HG03159 (cell line): Measurements from ENCODE around the gene SDHA.
"Not testable (repeated sequence)": the region's sequence is repeated elsewhere in the genome, so short reads cannot be mapped to it uniquely, and the experiment has no call there.

Experiments
- ATAC-seq: cut with Tn5 transposase; IDR thresholded peaks from one replicate; pipeline ENCODE4 v1.9.1; 2021; ENCODE audit warnings: mild to moderate bottlenecking, moderate library complexity; ENCODE audit not compliant: unreplicated experiment

SDHA gene

GRCh38 chr5:196350-196749 lies 21.8 kb upstream of the SDHA start:
- ATAC-seq: no peak

DNA sequence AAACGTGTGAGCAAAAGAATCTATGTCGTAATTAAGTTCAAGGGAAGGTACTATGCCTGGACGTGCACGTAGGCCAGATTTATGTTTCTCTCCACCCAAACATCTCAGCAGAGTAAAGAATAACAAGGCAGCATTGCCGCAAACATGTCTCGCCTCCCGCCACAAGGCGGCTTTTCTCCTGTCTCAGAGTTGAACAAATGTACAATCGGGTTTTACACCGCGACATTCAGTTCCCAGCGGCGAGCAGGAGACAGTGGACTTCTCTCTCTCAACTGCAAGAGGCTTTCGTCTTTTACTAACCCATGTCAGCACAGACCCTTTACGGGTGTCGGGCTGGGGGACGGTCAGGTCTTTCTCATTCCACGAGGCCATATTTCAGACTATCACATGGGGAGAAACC lies 21.1 kb upstream of the SDHA start:
- not testable (repeated sequence) for ATAC-seq

DNA sequence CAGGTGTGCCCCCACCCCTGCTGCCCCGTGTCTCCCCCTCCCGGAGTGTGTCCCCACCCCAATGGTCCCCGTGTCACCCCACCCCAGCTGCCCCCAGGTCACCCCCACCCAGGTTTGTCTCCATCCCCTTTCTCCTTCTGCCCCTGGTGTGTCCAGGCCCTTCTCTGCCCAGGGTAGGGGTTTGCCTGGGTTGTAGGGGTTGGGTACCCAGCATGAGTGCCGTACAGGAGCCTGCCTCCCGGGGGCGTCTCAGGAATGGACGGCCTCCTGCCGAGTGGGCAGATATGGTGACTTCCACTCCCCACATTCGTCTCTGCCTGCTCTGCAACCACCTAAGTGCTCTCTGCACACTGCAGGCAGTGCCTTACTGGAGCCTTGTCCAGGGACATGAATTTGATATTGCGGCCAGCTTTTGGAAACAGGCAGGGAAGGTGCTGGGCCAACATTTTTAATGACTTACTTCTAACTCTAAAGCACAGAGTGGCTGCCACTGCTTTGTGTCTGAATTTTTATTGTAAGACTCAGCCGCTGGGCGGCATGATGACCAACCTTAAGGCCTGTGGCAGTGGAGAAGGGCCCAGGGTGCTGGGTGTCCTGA lies 20.1 kb upstream of the SDHA start:
- no peak for ATAC-seq

DNA sequence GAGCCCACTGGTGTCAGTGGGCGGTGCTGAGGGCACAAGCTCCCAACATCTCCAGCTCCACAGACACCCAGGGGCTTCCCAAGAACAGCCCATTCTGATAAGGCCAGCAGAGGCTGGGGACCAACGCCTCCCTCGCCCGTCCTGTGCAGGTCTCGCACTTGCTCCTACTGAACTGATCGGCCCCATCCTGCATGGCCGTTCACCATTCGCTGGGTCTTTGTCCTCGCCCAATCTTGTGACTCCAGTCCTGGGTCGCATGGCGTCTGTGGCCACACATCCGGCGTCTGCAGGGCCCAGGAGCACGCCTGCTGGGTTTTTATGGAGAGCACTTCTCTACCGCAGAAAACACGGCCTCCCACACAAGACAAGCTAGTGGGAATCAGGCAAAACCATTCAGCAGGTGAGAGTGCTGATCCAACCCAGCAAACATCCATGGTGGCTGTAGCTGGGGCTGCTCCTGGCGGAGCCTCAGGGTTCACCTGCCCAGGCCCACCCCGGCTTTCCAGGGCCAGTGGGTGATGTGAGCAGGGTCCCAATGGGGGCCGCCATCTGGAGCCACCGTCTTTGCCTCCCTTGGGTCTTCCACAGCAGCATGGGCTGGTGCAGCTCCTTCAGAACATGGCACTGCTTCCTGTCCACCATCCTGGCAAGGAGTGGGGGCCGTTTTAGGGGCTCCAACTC lies 19.5 kb upstream of the SDHA start:
- no peak for ATAC-seq

DNA sequence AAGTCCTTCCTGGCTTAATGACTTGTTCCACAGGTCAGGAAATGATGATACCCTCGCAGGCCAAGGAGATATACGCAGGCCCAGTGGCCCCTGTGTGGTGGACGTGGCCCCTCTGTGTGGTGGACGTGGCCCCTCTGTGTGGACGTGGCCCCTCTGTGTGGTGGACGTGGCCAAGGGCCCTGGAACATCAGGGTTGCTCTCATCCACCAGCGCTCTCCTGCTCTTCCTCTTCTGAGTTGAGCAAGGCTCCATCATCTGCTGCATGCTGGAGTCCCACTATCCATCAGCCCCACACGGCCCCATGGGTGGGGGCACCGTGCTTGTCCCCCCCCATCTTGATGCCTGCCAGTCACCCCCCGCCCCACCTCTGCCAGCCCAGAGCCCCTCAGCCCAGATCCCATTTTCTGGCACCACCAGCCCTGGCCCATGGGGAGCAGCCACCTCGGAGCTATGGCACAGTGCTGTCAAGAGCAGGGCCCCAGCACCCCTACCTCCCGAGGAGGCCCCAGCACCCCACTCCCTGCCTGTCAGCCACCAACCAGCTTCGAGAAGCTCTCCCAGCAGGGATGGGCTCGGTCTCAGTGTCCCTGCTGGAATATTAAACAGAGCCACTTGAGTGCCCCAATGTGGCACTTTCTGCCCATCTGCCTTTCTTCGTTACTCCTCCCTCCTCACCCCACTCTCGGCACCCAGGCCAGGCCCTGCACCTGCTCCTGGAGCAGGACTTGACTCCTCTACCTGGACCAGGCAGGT lies 18.7 kb upstream of the SDHA start:
- ATAC-seq: no peak

GRCh38 chr5:199950-200645 lies 18.0 kb upstream of the SDHA start:
- ATAC-seq: no peak

DNA sequence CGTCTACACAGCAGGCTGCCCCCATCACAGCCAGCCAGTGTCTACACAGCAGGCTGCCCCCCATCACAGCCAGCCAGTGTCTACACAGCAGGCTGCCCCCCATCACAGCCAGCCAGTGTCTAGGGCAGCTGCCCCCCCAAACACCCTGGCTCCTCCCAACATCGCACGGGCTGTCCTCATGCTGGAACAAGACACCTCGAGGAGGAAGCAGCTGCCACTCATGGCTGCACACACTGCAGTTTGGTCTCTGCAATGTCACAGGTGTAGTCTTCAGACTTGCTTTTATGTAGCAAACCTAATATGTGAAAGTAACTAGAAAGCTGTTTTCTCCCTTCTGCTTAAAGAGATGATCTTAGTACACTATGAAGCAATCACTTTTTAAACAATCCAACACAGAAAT lies 17.1 kb upstream of the SDHA start:
- no peak for ATAC-seq

DNA sequence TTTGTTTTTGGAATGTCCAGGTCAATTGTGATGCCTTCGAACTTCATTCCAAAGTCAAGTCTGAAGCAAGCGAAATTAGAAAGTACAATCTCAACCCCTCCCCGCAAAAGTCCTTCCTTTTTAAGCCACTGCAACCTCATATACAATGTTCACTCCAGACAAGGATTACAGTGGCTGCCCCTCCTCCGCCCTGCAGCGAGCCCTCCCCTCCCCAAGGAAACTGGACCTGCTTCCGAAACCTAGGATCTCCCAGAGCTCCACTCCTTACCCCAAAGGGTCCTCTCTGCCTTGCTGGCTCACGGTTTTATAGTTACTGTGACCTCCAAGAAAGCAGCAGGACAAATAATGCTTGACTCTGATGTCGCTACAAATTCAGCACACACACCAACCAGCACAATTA lies 16.4 kb upstream of the SDHA start:
- no peak for ATAC-seq

- ATAC-seq: no peak
These were observed 14.7 kb upstream of the SDHA start for GRCh38 chr5:203246-203930.

- ATAC-seq: no peak
These were observed 14.1 kb upstream of the SDHA start for GRCh38 chr5:204001-204400.

DNA sequence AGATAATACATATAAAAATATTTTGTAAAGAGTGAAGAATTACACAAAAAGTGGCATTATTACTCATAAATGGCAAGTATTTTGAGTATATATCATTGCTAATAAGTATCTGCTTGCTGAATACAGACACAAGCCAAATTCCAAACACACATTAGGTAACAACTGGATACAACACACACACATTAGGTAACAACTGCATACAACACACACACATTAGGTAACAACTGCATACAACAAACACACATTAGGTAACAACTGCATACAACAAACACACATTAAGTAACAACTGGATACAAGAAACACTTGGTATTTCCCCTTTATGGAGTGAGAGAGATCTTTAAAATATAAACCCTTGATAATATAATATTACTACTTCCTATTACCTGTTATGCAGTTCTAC lies 13.7 kb upstream of the SDHA start:
- ATAC-seq: no peak

DNA sequence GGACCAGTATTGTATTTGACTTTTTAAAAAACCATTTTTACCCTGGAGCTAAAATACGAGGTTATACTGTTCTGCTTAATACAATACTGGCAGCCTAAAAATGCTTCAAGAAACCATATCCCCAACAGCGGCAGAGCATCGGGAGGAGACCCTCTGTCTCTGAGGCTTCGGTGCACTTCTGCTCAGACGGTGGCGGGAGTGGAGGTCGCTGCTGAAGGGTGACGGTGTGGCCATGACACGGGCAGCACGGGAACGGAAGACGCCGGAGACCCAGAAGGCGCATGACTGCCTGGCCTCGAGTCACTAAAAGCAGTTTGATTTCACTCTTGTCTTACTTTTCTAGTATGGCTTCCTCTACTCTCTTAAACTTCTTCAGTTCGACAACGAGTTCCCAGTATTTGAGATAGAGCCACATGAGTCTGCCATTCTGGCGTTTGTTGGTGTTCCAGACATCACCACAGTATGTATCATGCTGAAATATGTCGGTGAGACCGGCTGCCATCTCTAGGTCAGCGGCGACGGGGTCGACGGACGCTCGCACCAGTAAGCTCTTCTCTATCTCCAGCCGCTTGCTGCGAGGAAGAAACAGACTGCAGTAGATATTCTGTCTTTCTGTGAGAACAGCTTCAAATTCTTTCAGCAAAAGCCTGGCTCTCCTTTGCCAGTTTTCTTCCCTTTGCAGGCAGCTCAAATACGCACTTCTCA lies 13.0 kb upstream of the SDHA start:
- no peak for ATAC-seq

- ATAC-seq: no peak
These were observed 11.7 kb upstream of the SDHA start for GRCh38 chr5:206406-206805.

DNA sequence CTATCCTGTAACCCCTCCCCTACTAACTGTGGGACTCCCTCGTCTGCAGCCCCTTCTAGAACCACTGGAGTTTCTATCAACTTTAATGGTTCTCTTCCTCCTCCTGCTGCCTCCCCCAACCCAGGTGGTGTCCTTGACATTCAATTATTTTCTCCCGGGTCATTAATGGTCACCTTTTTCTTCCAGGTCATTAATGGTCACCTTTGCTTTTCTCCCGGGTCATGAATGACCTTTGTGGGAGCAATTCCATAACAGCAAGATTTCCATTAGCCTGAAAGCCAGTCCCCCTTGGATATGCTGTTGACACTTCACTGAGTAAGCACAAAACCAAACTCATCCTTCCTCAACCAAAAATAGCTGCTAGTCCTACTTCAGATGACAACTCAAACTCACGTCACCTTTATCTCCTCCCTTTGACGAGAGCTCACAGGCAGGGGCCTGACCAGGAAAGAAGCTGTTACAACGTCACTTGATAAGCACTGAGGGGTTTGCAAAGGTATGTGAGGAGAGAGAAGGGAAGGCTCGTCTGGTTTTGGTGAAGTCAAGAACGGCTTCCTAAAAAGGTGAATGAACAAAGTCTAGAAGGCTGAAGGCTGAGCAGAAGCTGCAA lies 11.1 kb upstream of the SDHA start:
- no peak for ATAC-seq

DNA sequence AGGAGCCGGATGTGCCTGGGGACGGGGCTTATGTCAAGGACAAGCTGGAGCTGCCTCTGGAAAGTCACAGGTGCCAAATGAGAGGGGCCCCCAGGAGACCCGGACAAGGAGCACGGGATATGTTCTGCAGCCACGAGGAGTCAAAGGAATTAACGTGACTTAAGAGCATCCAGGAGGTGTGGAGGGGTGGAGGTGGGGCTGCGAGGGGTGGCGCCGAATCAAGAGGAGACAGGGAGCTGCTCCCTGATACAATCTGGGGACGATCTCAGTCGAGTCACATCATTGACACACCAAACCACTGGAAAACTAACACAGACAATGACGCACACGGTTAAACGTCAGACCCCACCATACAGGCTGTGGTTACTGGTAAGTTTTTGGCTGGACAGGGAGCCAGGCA lies 10.5 kb upstream of the SDHA start:
- no peak for ATAC-seq

DNA sequence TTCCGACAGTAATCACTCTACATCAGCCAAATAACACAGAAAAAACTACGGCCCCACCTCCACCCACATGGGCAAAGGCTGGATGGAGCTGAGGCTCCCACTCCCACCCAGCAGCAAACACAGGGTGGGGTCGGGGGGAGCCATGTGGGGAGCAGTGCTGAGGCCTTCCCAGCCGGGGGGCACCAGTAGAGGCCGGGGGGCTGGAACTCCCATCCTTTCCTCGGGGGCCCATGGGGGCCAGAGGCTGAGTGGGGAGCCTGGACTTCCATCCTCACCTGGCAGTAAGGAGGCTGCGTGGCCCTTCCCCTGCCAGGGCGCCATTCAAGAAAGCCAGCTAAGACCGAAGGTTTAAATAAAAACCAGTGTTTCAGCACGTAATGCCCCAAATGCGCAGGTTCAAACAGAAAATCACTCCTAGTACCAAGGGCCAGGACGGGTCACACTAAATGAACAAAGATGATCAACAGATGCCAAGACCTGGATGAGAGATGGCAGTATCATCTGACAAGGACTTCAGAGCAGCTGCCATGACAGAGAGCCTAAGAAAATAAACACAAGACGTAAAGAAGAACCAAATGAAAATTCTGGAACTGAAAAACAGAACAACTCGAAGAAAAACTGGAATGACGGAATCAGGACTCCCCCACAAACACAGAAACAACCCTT lies 9.5 kb upstream of the SDHA start:
- ATAC-seq: no peak

DNA sequence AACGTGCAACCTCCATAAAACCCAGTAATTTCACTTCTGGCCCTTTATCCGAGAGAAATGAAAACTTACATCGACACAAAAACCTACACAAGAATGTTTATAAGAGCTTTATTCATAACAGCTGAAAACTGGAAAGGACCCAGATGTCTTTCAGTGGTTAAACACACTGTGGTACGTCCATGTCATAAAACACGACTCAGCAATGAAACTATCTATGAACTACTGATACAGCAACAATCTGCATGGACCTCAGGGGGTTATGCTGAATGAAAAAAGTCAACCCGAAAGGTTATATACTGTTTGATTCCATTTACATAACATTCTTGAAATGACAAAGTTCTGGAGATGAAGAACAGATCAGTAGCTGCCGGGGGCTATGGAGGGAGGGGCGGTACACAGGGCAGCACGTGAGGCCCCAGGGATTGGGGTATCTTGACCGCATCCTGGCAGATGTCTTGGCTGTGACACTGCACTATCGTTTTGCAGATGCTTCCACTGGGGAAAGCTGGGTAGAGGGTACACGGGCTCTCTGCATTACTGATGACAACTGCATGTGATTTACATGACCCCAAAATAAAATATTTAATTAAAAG lies 4.2 kb upstream of the SDHA start:
- no peak for ATAC-seq

DNA sequence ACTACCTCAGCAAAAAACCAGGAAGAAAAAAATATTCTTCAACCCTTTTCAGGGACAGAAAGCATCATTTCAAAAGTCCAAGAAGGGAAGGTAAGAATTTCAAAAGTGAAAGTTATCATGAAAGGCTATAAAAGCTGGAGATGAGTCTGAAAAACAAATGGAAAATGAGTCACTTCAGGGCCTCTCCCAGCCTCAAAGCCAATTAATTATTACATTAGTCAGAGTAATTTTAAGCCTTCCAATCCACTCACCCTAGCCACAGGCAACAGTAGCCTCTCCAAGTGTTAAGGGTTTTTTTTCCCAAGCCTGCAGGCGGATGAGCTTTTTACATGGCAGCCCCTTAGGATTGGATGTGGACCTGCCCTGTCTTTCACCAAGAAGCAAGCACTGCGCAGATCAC lies 2.9 kb upstream of the SDHA start:
- ATAC-seq: not testable (repeated sequence)

DNA sequence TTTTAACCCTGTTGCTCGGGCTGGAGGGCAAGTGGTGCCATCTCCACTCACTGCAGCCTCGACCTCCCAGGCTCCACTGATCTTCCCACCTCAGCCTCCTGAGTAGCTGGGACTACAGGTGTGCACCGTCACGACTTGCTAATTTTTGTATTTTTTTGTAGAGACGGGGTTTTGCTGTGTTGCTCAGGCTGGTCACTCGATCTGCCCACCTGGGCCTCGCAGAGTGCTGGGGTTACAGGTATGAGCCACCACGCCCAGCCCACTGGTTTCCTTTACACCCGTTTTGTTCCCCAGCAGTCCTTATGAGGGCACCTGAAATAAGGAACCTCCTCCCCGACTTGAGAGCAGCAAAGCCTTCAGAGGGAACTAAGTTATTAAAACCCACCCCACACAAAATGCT lies 2.0 kb upstream of the SDHA start:
- ATAC-seq: not testable (repeated sequence)
